ENCODE results near the gene MGMT. TPM values are rescaled to one million over a fixed set of nuclear protein-coding genes. Genes with fewer than 3 reads are reported as not detected.

The MGMT gene
- total and polyA plus RNA-seq, 2 donors (not counting 1 experiment from before 2014, with no cell fraction given), result 1.9 to 29.1 TPM

DNA sequence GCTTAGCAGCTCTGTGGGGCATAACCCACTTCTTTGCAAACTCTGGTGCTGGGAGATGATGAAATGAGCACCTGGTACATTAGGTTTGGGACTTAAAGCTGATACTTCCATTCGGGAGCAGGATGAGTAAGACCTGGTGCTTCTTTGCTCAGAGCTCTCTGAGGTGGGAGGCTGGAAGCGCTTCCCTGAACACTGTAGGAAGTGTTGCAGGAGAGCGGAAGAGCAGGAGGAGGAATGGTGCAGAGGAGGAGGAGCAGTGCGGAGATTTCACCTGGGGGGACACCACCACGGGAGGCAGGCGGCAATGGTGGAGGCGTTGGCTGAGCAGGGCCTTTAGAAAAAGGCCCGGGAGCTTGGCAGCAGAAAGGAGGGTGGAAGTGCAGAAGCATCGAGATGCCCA is 142.5 kb downstream of the MGMT start:
- no peaks in the 10 kb centered on the region for H4K20me1 ChIP-seq (ENCODE audit: control insufficient read depth, extremely low read depth, insufficient read depth, low read length)
- TF ChIP-seq EZH2 (IDR thresholded peaks at IDR 0.05; ENCODE audit: low read length, missing control alignments), result no peak
- TF ChIP-seq, protein P1, sequence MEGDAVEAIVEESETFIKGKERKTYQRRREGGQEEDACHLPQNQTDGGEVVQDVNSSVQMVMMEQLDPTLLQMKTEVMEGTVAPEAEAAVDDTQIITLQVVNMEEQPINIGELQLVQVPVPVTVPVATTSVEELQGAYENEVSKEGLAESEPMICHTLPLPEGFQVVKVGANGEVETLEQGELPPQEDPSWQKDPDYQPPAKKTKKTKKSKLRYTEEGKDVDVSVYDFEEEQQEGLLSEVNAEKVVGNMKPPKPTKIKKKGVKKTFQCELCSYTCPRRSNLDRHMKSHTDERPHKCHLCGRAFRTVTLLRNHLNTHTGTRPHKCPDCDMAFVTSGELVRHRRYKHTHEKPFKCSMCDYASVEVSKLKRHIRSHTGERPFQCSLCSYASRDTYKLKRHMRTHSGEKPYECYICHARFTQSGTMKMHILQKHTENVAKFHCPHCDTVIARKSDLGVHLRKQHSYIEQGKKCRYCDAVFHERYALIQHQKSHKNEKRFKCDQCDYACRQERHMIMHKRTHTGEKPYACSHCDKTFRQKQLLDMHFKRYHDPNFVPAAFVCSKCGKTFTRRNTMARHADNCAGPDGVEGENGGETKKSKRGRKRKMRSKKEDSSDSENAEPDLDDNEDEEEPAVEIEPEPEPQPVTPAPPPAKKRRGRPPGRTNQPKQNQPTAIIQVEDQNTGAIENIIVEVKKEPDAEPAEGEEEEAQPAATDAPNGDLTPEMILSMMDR (conservative IDR thresholded peaks at IDR 0.05 in 1 of 2, IDR thresholded peaks at IDR 0.05 in 1 of 2; ENCODE audit: low read depth in 1 of 2, low read length in 2 of 2), result no peak
- no peaks in the 10 kb centered on the region for H3K9me3 ChIP-seq (ENCODE audit: control insufficient read depth, insufficient read depth, low read depth, low read length)
- H3K4me2 ChIP-seq (ENCODE audit: extremely low read depth, insufficient read depth, low read length), result no peak overlapping the region
- H2AFZ ChIP-seq (ENCODE audit: low read length), result no peak overlapping the region
- no peaks in the 10 kb centered on the region for H3K4me1 ChIP-seq (ENCODE audit: control insufficient read depth, extremely low read depth, insufficient read depth, low read length)
- H3K79me2 ChIP-seq (ENCODE audit: control insufficient read depth, insufficient read depth, low read length), result no peaks in the 10 kb centered on the region
- H3K36me3 ChIP-seq (ENCODE audit: control insufficient read depth, insufficient read depth, low read length), result no peaks in the 10 kb centered on the region
- no peak for DNase-seq (ENCODE audit: low read depth in 2 of 2)
- no peaks in the 10 kb centered on the region for H3K27me3 ChIP-seq (ENCODE audit: control insufficient read depth, insufficient read depth, low read length)
- H3K27ac ChIP-seq (ENCODE audit: insufficient read depth, low read length), result no peak overlapping the region
- H3K9ac ChIP-seq (ENCODE audit: insufficient read depth, low read length), result no peak overlapping the region
- H3K4me3 ChIP-seq (replicated peaks in 1 of 4; ENCODE audit: control extremely low read depth in 1 of 4, insufficient read depth in 1 of 4, low read depth in 3 of 4, low read length in 4 of 4), result no peak overlapping the region

DNA sequence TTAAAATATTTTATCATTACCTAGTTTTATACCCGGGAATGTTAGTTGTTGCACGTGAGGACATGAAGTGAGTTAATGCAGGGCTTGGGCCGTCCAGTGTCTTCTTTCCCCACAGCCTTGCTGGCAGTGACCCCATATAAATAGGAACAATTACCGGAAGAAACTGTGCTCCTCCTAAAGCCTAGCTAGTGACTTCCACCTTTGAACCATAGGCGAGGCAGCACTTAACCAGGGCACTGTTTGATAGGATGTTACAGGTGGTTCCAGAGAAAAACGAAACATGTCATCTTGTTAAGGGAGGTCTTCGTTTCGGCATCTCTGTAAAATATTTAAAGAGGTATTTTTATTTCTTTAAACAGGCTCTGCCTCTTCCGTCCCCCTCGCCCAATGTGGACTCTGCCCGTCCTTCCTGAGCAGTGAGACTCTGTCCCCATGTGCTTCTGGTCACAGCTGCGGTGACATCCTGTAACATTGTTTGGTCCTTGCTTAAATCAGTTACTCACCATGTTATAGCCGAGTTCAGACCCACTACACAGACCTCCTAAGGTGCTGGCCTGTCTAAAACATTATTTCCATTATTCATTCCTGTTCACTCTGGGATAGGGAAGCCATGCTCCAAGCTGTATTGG is 145.6 kb downstream of the MGMT start:
- TF ChIP-seq, protein P1 (conservative IDR thresholded peaks at IDR 0.05 in 1 of 2, IDR thresholded peaks at IDR 0.05 in 1 of 2; ENCODE audit: low read depth in 1 of 2, low read length in 2 of 2), result no peak
- TF ChIP-seq EZH2 (IDR thresholded peaks at IDR 0.05; ENCODE audit: low read length, missing control alignments), result no peak
- H3K27ac ChIP-seq (ENCODE audit: insufficient read depth, low read length), result no peak overlapping the region

DNA sequence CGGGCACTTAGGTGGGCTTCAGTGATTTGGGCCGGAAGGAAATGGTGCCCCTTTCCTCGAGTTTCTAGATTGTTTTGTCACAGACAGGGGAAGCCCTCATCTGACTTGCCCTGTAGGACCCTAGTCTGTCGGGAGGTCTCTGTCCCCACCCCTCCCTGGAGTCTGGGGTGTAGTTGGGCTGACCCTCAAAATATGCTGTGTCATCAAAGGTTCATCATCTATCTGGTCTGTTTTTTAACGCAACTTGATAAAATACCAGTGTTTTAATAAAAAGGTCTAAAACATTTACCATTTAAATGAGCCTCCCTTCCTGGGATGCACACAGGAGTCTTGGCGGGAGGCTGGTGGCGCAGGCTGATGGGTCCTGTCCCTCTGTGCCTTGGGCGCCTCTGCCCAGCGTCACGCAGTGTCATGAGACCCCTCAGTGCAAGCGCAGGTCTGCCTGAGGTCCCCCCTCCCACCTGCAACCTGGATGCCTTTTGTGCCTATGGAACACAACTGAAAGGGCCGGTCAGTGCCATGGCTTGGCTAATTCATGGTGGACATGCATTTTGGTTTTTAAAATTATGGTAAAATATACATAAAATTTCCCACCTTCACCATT is 146.4 kb downstream of the MGMT start:
- Histone ChIP-seq H3K27me3 (ENCODE audit: control insufficient read depth, insufficient read depth, low read length) (no peaks in the 10 kb centered on the region), H3K36me3 (ENCODE audit: control insufficient read depth, insufficient read depth, low read length) (no peaks in the 10 kb centered on the region), H3K4me2 (ENCODE audit: extremely low read depth, insufficient read depth, low read length) (no peak overlapping the region), H3K27ac (ENCODE audit: insufficient read depth, low read length) (no peak overlapping the region), H3K9me3 (ENCODE audit: control insufficient read depth, insufficient read depth, low read depth, low read length) (no peaks in the 10 kb centered on the region), H3K79me2 (ENCODE audit: control insufficient read depth, insufficient read depth, low read length) (no peaks in the 10 kb centered on the region), H3K9ac (ENCODE audit: insufficient read depth, low read length) (no peak overlapping the region), H3K4me1 (ENCODE audit: control insufficient read depth, extremely low read depth, insufficient read depth, low read length) (no peaks in the 10 kb centered on the region), H3K4me3 (replicated peaks in 1 of 4; ENCODE audit: control extremely low read depth in 1 of 4, insufficient read depth in 1 of 4, low read depth in 3 of 4, low read length in 4 of 4) (no peak overlapping the region), H2AFZ (ENCODE audit: low read length) (no peak overlapping the region), H4K20me1 (ENCODE audit: control insufficient read depth, extremely low read depth, insufficient read depth, low read length) (no peaks in the 10 kb centered on the region)
- no peak for TF ChIP-seq EZH2 (IDR thresholded peaks at IDR 0.05; ENCODE audit: low read length, missing control alignments)
- TF ChIP-seq, protein P1 (conservative IDR thresholded peaks at IDR 0.05 in 1 of 2, IDR thresholded peaks at IDR 0.05 in 1 of 2; ENCODE audit: low read depth in 1 of 2, low read length in 2 of 2), result no peak
- DNase-seq (ENCODE audit: low read depth in 2 of 2), result no peak

More for the DNA sequence above, 145.6 kb downstream of the MGMT start:
- DNase-seq (ENCODE audit: low read depth in 2 of 2), result no peak
- Histone ChIP-seq H3K36me3 (ENCODE audit: control insufficient read depth, insufficient read depth, low read length) (no peaks in the 10 kb centered on the region), H2AFZ (ENCODE audit: low read length) (no peak overlapping the region), H3K4me2 (ENCODE audit: extremely low read depth, insufficient read depth, low read length) (no peak overlapping the region), H3K9me3 (ENCODE audit: control insufficient read depth, insufficient read depth, low read depth, low read length) (no peaks in the 10 kb centered on the region), H3K27me3 (ENCODE audit: control insufficient read depth, insufficient read depth, low read length) (no peaks in the 10 kb centered on the region), H4K20me1 (ENCODE audit: control insufficient read depth, extremely low read depth, insufficient read depth, low read length) (no peaks in the 10 kb centered on the region), H3K4me3 (replicated peaks in 1 of 4; ENCODE audit: control extremely low read depth in 1 of 4, insufficient read depth in 1 of 4, low read depth in 3 of 4, low read length in 4 of 4) (no peak overlapping the region), H3K79me2 (ENCODE audit: control insufficient read depth, insufficient read depth, low read length) (no peaks in the 10 kb centered on the region), H3K4me1 (ENCODE audit: control insufficient read depth, extremely low read depth, insufficient read depth, low read length) (no peaks in the 10 kb centered on the region), H3K9ac (ENCODE audit: insufficient read depth, low read length) (no peak overlapping the region)

Data from fibroblast of lung (primary cell).